ENCODE measurements around the gene DNAJC16. TPM values are rescaled to one million over a fixed set of nuclear protein-coding genes. Genes with fewer than 3 reads are reported as not detected.
A peak's percentile ranks its signal among the peaks of the same experiment; 100 is the strongest.

Gene DNAJC16
- total RNA-seq, 4 donors from 2014 or later: 17.2 to 24.8 (median 19.7) TPM

DNA sequence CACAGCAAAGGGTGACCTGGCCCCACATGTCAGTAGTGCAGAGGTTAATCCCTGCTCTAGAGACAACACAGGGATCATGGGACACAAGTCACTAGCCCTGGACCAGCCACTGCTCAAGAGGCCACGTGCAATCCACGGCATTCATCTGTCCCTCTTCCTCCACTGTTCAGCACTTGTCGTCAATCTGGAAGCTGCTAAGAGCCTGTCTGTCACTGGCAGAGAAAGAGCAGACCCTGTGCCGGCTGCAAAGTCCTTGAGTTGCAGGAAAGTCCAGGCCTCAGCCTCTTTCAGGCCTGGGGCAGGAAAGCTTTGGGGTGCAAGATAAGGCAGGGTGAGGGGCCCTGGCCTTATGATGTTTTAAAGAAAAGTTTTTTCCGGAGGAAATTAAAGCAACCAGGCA, 34.1 kb upstream of the DNAJC16 start:
- 88% methylated on average over 3 of the region's 5 CpGs for WGBS
- Histone ChIP-seq H3K4me3 (no peak overlapping the region), H3K27me3 (no peaks in the 10 kb centered on the region), H3K36me3 (peaks cover 30% of the 10 kb centered on the region), H3K9me3 (no peaks in the 10 kb centered on the region), H3K27ac (no peak overlapping the region), H3K4me1 (no peaks in the 10 kb centered on the region)
- DNase-seq (ENCODE audit: low spot score in 2 of 2): no peak
- TF ChIP-seq, protein P1, sequence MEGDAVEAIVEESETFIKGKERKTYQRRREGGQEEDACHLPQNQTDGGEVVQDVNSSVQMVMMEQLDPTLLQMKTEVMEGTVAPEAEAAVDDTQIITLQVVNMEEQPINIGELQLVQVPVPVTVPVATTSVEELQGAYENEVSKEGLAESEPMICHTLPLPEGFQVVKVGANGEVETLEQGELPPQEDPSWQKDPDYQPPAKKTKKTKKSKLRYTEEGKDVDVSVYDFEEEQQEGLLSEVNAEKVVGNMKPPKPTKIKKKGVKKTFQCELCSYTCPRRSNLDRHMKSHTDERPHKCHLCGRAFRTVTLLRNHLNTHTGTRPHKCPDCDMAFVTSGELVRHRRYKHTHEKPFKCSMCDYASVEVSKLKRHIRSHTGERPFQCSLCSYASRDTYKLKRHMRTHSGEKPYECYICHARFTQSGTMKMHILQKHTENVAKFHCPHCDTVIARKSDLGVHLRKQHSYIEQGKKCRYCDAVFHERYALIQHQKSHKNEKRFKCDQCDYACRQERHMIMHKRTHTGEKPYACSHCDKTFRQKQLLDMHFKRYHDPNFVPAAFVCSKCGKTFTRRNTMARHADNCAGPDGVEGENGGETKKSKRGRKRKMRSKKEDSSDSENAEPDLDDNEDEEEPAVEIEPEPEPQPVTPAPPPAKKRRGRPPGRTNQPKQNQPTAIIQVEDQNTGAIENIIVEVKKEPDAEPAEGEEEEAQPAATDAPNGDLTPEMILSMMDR (IDR thresholded peaks at IDR 0.05): no peak
- no peak for TF ChIP-seq POLR2AphosphoS5 (IDR thresholded peaks at IDR 0.05)
- no peak for TF ChIP-seq EP300 (IDR thresholded peaks at IDR 0.05)

DNA sequence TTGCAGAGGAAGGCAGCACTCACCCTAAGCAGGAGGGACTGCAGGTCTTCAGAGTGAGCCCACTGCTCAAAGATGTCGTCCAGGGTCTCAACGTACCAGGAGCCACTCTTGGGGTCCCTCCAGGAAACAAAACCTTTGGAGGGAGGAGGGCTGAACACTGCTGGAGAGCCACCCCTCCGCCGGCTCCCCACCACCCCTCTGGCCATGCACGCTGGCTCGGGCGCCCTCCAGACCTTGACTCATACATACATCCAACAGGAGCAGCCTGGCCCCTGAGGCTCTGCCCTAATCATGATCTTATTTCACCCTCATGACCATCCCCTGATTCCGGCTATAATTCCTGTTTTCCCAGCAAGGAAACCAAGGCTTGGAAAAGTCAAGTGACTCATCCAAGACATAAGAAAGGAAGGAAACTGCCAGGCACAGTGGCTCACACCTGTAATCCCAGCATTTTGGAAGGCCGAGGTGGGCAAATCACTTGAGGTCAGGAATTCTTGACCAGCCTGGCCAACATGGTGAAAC, 32.7 kb upstream of the DNAJC16 start:
- 99% methylated on average over 6 of the region's 9 CpGs for WGBS
- no peaks in the 10 kb centered on the region for H3K27me3 ChIP-seq
- no peak for TF ChIP-seq EP300 (IDR thresholded peaks at IDR 0.05)
- no peak for DNase-seq (ENCODE audit: low spot score in 2 of 2)
- no peak overlapping the region for H3K4me3 ChIP-seq
- H3K36me3 ChIP-seq: peaks cover 30% of the 10 kb centered on the region
- no peak overlapping the region for H3K27ac ChIP-seq
- H3K9me3 ChIP-seq: no peaks in the 10 kb centered on the region
- H3K4me1 ChIP-seq: no peaks in the 10 kb centered on the region

- TF ChIP-seq POLR2AphosphoS5 (IDR thresholded peaks at IDR 0.05) (no peak), EP300 (IDR thresholded peaks at IDR 0.05) (no peak), POLR2A (IDR thresholded peaks at IDR 0.05) (no peak)
- TF ChIP-seq, protein P1 (IDR thresholded peaks at IDR 0.05): no peak
- Histone ChIP-seq H3K4me1 (no peaks in the 10 kb centered on the region), H3K27me3 (no peaks in the 10 kb centered on the region), H3K4me3 (no peak overlapping the region), H3K9me3 (no peaks in the 10 kb centered on the region), H3K27ac (no peak overlapping the region), H3K36me3 (peaks cover 24% of the 10 kb centered on the region)
- 90% methylated on average over 19 of the region's 19 CpGs for WGBS
- no peak for DNase-seq (ENCODE audit: low spot score in 2 of 2)
These were observed 26.2 kb upstream of the DNAJC16 start for GRCh38 chr1:15500184-15501178.

- no peak for DNase-seq (ENCODE audit: low spot score in 2 of 2)
These were observed 25.2 kb upstream of the DNAJC16 start for GRCh38 chr1:15501208-15502032.

DNA sequence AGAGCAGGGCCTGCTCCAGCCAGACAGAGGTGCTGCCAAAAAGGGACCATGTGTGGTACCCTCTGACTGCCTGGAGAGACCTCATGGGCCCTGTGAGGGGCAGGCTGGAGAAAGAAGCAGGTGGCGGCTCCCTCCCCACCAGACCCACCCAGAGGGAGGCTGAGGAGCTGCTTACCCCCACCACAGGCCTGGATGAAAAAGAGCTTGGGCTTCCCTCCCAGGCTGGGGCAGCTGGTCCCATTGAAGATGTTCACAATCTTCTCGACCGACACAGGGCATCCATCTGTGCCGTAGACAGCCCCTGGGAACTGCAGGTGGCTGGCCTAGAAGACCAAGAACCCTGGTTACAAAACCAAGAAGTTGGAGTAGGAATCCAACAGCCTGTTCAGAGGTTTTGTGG, 22.2 kb upstream of the DNAJC16 start:
- H3K4me3 ChIP-seq: no peak overlapping the region
- 89% methylated on average over 4 of the region's 4 CpGs for WGBS
- H3K36me3 ChIP-seq: peaks cover 30% of the 10 kb centered on the region
- H3K9me3 ChIP-seq: no peaks in the 10 kb centered on the region
- H3K27me3 ChIP-seq: no peaks in the 10 kb centered on the region
- no peaks in the 10 kb centered on the region for H3K4me1 ChIP-seq
- DNase-seq (ENCODE audit: low spot score in 2 of 2): no peak
- TF ChIP-seq POLR2AphosphoS5 (IDR thresholded peaks at IDR 0.05): no peak
- TF ChIP-seq POLR2A (IDR thresholded peaks at IDR 0.05): no peak
- TF ChIP-seq, protein P1 (IDR thresholded peaks at IDR 0.05): no peak
- no peak for TF ChIP-seq EP300 (IDR thresholded peaks at IDR 0.05)
- H3K27ac ChIP-seq: no peak overlapping the region

More at GRCh38 chr1:15501208-15502032, 25.2 kb upstream of the DNAJC16 start:
- Histone ChIP-seq H3K27ac (no peak overlapping the region), H3K27me3 (no peaks in the 10 kb centered on the region), H3K36me3 (peaks cover 29% of the 10 kb centered on the region), H3K4me1 (no peaks in the 10 kb centered on the region), H3K9me3 (no peaks in the 10 kb centered on the region), H3K4me3 (no peak overlapping the region)
- WGBS: 67% methylated on average over 17 of the region's 17 CpGs
- TF ChIP-seq EP300 (IDR thresholded peaks at IDR 0.05) (no peak), POLR2A (IDR thresholded peaks at IDR 0.05) (no peak), POLR2AphosphoS5 (IDR thresholded peaks at IDR 0.05) (no peak)
- TF ChIP-seq, protein P1 (IDR thresholded peaks at IDR 0.05): peak; percentile 26 to 65
